GM12801 (cell line): Measurements from ENCODE around the gene FAM81B.

Source experiments
- CTCF ChIP-seq: IDR thresholded peaks from one replicate; pipeline ENCODE4 v1.5.1; 2011; ENCODE audit warnings: control low read depth; ENCODE audit not compliant: insufficient read length; ENCODE audit errors: extremely low read depth

Gene FAM81B

GRCh38 chr5:95384485-95385213 is 6.5 kb upstream of the FAM81B start:
- no peak for TF ChIP-seq CTCF

DNA sequence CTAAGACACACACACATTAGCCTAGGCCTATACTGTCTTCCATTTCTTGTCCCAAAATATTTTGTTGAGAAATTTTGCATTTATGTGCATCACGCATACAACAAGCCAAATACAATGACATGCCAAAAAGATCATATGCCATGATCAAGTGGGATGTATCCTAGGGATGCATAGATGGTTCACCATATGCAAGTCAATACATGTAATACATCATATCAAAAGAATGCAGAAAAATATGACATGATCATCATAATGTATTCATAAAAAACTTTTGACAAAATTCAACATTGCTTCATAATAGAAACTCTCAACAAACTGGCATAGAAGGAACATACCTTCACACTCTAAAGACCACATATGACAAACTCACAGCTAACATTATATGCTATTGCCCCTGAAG is 5.8 kb upstream of the FAM81B start:
- TF ChIP-seq CTCF, result no peak

DNA sequence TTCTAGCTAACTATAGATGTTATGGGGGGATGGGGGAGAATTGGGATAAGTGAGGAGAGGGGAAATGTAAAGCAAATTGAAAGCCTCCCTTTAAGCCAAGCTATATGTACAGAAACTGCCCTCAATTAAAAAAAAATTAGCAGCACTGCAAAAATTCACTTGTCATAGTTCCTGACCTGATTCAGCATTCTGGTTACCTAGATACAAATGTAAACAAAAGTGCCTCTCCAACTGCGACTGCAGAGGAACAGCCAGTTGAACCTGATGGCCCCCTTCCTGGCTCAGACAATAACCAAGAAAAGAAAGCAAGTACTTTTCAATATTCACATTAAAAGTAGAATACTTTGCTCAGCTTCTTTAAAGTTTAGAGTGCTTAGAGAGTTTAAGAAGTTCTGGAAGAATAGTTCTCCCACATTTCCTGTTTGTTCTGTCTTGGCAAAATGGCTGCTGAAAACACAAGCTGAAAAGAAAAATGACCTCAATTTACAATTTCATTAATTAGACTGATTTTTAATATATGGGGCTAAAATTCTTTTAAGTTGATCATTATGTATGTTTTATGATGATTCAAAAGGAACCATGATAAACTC is 1.5 kb downstream of the FAM81B start:
- no peak for TF ChIP-seq CTCF

DNA sequence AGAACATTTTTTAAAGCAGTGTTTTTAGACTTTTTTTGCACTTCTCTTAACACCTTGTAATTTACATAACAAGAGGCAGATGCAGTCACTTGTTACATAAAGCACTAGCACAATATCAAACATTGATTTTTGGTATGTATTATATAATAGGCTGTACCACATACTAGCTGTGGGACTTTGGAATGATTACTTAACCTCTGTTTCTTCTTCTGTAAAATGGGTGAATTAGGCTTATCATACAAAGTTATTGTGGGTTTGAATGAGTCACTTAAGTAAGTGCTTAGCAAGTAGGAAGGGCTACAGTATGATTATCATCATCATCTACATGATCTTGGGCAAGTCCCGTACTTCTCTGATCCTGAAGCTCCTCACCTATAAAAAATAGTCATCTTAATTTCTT is 2.1 kb downstream of the FAM81B start:
- no peak for TF ChIP-seq CTCF

GRCh38 chr5:95398989-95399388 is 7.8 kb downstream of the FAM81B start:
- TF ChIP-seq CTCF, result no peak

GRCh38 chr5:95401626-95402025 is 10.5 kb downstream of the FAM81B start:
- TF ChIP-seq CTCF, result no peak

DNA sequence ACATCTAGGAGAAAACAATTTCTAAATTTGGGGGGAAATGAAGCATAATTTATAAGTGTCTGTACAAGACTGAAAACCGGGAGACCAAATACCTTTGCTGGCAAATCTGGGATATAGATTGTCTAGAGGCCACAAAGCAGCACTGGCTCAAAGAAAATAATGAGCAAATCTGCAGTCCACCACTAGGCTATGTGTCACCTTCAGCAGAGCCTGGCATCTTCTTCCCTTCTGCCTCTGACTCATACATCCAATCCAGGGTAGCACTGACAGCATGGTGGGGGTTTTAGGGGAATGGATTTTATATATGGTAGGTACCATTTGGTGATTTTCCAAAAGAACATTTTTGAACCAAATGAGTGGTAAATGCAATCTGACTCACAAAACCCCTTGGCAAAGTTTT is 12.8 kb downstream of the FAM81B start:
- TF ChIP-seq CTCF, result no peak
